HG03060 (cell line): ENCODE data around the gene BRIX1.
A peak's percentile ranks its signal among the peaks of the same experiment; 100 is the strongest.
"Not testable (repeated sequence)": the region's sequence is repeated elsewhere in the genome, so short reads cannot be mapped to it uniquely, and the experiment has no call there.

Source experiments
- ATAC-seq: cut with Tn5 transposase; IDR thresholded peaks from one replicate; pipeline ENCODE4 v1.9.1; 2021; ENCODE audit warnings: low read depth, moderate number of reproducible peaks; ENCODE audit not compliant: unreplicated experiment

The BRIX1 gene

GRCh38 chr5:34913072-34913471 lies 2.4 kb upstream of the BRIX1 start:
- ATAC-seq, result no peak

DNA sequence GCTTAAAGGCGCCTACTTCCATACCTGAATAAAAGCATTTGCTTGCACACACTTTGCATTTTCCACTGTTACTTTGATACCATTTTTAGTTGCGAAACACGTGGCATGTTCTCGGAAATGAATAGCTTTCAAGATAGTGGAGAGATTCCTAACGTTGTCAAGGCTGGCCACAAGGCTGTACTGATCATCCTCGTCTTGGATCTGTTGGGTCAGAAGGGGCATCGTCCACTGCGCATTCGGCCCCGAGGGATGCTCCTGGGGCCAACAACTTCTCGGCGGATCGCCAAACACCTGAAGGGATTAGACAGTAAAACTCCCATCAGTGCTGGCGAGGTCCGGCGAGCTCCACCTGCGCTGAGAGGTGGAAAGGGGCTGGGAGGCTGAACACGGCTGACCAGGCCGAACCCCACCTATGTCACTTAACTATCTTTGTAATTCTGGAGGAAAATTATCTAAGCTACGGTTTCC lies 806 bp upstream of the BRIX1 start:
- peak; percentile 6 for ATAC-seq

DNA sequence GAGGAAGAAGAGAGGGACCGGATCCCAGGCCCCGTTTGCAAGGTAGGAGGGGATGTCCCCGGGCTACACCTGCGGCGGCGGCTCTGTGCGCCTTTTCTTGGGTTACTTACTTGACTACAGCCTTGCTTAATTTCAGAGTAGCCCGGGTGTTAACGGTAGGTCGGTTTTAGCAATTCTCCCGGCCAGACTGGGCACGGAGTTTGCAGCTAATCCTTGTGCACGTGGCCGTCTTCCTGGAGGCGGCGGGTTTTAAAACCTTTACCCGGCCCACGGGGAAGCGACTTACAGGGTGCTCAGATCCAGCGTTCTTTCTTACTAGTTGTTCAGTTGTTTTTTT lies 313 bp downstream of the BRIX1 start:
- ATAC-seq, result no peak

- no peak for ATAC-seq
Measured at GRCh38 chr5:34916518-34916917, 1.0 kb downstream of the BRIX1 start.

GRCh38 chr5:34918025-34918424 lies 2.5 kb downstream of the BRIX1 start:
- no peak for ATAC-seq

- no peak for ATAC-seq
Measured at GRCh38 chr5:34919077-34919476, 3.6 kb downstream of the BRIX1 start.

- not testable (repeated sequence) for ATAC-seq
Measured at GRCh38 chr5:34923256-34923655, 7.7 kb downstream of the BRIX1 start.

GRCh38 chr5:34923694-34924461 lies 8.4 kb downstream of the BRIX1 start:
- ATAC-seq, result peak; percentile 73

GRCh38 chr5:34924462-34924765 lies 8.9 kb downstream of the BRIX1 start:
- ATAC-seq, result no peak

GRCh38 chr5:34926318-34926888 lies 10.9 kb downstream of the BRIX1 start:
- ATAC-seq, result no peak

GRCh38 chr5:34927785-34928184 lies 12.3 kb downstream of the BRIX1 start:
- no peak for ATAC-seq

GRCh38 chr5:34928267-34928666 lies 12.8 kb downstream of the BRIX1 start:
- ATAC-seq, result no peak

- peak; percentile 75 for ATAC-seq
Measured at GRCh38 chr5:34929134-34929719, 13.7 kb downstream of the BRIX1 start, which contains the start of gene DNAJC21. DNAJC21 (plus strand) TSS chr5:34929559; CDS start chr5:34929820, 261 bp downstream.

DNA sequence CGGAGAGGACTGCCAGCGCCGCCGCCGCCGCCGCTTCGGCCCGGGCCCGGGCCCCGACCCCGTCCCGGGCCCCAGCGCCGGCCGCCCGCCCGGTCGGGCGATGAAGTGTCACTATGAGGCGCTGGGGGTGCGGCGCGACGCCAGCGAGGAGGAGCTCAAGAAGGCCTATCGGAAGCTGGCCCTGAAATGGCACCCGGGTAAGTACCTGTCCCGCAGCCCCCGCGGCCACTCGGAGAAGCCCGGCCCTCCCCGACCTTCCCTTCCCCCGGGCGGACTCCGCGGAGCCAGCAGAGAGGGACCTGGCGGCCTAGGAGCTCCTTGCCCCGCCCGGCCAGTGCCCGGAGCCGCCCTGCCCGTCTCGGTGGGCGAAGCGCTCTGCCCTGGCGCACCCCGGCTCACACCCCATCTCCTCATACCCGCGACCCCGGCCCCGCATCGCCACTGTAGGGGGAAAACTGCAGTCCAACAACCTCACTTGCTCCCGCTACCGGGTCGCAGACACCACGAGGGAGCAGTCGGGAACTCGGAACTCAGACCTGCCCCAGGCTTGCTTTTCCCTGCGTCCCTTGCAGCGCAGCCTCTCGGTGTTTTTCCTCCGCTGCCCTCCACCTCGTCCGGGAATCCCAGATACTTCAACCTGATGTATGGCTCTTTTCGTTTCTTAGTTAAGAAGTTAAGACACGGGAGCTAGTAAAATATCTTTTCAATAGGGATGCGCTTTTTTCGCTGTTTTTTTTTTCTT lies 14.4 kb downstream of the BRIX1 start:
- ATAC-seq, result peak; percentile 54

DNA sequence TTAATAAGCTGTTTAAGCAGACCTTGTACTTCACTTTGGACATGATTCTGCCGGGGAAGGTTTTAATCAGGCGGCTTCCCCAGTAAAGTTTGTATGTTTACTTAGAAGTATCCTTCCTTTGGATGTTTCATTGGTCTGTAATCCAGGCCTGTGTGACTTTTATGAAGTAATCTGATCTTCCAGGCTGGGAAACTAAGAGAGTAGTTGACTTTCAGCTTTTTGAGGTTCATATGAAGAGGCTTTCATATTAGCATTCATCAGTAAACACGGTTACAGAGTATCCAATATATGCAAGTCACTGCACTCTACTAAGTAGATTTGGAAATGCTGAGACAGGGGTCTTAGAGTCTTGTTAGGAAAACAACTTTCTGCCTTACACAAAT lies 14.9 kb downstream of the BRIX1 start:
- ATAC-seq, result no peak

DNA sequence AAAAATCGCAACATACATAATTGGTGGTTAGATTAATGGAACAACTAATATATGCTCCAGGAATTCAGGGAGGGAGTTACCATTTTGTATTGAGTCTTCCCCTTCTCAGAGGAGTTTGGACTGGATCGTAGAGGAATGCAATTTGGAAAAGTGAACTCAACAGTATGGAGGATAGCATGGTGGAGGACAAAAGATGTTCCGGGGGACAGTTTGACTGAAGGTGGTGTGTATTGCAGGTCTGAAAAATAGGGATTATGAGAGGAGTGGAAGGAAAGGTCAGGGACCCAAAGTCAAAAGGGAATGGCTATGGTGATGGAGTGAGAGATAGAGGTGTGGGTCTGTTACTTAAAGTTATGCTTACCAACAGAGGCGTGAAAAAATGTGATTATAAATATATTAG lies 15.4 kb downstream of the BRIX1 start:
- no peak for ATAC-seq

- no peak for ATAC-seq
Measured at GRCh38 chr5:34932947-34933346, 17.4 kb downstream of the BRIX1 start.

DNA sequence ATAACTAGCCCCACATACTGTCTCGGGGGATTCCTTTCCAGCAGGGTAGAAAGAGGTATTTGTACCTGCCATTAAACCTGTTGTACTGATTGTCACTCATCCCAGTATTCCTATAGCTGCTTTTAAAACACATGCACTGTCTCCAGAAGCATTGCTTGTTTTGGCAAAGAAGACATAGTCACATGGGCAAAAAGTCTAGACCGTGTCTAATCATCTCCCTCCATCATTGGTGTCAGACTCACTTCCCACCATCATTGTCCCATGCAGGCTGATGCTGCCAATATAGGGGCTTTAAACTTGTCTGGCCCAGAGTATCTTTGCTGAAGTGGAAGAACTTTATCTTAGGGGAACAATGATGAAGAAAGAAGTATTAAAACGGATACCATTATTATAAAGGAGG lies 26.4 kb downstream of the BRIX1 start:
- no peak for ATAC-seq

DNA sequence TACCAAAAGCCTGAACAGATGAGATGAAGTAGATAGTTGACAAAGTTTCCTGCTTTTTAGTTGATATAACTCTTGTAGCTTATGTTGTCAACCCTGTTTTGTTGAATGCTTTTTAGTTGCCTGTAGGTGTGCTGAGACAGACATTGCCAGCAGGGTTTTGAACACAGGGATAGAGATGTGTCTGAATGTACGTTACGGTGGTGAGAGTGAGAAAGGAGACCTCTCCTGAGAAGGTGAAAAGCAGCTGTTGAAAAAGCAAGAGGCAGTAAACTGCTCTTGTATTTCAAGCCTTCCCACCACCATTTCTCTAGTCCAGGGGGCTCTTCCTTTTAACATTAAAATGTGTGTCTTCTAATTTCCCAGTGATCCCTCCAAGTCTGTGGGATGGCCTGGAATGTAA lies 28.5 kb downstream of the BRIX1 start:
- ATAC-seq, result no peak

- ATAC-seq, result no peak
Measured at GRCh38 chr5:34944460-34945047, 29.0 kb downstream of the BRIX1 start.

- ATAC-seq, result no peak
Measured at GRCh38 chr5:34957321-34957720, 41.8 kb downstream of the BRIX1 start.
